GM11168 (cell line): Measurements from ENCODE around the gene ADK.
"Not testable (repeated sequence)": the region's sequence is repeated elsewhere in the genome, so short reads cannot be mapped to it uniquely, and the experiment has no call there.

Experiments used
- in situ Hi-C: fragments of 300-500 bp; cut with MboI; formaldehyde crosslinking; loops from one replicate; pipeline ENCODE4 v1.12.0; 2022; ENCODE audit warnings: low sequenced_read_pairs; ENCODE audit not compliant: unreplicated experiment

The ADK gene

DNA sequence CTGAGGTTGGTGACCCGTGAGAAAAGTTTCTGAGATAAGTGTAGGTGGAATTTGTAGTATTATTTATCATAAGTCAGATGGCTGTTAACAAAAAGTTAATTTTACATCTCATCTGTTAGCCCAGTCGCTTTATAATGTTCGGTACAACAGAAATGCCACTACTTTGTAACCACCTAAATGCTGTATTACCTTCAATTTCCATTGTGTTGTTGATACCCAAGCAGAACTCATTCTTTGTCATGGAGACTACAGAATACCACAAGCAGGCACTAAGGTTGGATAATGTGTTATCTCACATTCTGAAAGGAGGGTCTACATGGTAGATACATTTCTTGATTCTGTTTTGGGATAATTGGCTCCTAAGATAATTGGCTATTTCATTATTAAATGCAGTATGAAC, 425.6 kb downstream of the ADK start:
- in situ Hi-C loops: no loop called here

DNA sequence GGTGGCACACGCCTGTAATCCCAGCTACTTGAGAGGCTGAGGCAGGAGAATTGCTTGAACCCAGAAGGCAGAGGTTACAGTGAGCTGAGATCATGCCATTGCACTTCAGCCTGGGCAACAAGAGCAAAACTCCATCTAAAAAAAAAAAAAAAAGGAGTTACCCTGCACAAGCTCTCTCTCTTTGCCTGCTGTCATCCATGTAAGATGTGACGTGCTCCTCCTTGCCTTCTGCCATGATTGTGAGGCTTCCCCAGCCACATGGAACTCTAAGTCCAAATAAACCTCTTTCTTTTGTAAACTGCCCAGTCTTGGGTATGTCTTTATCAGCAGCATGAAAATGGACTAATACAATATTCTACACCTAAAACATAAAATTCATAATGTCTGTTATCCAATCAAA, 429.4 kb downstream of the ADK start:
- in situ Hi-C loops: not testable (repeated sequence)

DNA sequence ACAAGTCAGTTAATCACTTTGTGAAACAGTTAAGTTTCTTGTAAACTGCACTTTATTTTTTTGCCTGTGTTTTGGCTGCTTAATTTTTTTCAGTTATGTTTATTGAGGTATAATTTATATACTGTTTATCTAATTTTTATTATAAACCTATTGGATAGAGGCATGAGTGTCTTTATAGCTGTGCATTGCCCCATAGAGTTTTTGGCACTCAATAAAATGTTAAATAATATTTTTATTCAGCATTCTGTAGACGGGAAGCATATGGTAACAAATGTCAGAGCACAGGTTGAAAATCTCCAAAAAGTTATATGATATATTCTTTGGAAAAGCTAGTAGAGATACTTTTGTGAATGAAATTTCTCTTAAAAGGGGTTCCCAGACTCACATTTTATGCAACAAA, 431.5 kb downstream of the ADK start:
- in situ Hi-C loops: no loop called here

DNA sequence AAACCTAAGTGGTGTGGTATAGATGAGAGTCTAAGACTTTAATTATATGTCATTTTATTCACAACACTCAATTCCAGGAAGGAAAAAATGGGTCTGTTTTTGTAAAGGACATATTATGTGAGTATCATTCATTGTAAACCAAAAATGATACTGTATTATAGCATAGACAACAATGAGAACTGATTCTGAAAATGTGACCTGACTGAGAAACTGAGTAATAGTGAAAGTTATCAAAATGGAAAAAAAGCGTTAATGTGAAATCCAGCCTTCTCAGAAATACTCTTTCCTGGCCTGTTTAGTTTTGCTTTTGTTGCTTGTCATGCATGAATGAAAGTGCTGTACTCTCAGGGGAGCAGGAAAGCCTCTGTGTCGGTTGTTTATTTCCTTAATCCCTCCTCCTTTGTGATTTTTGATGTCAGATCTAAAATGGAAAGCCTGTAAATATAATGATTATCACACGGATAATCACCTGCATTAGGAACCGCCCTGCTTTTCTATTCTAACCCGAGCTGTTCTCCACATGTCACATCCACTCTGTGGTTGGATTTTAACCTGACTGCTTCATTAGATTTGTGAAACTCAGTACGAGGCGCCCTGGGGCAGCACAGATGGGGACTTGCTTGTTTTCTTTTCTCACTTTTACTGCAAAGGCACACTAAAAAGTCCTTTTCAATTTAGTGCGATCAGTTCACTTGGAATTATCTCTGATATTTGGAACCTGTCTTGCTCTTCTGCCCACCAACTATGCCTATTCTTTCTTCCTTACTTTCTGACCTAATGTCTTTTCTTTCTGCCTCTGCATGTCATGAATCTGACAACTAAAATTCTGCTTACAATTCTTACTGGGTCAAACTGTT, 434.4 kb downstream of the ADK start:
- in situ Hi-C loops: no loop called here

DNA sequence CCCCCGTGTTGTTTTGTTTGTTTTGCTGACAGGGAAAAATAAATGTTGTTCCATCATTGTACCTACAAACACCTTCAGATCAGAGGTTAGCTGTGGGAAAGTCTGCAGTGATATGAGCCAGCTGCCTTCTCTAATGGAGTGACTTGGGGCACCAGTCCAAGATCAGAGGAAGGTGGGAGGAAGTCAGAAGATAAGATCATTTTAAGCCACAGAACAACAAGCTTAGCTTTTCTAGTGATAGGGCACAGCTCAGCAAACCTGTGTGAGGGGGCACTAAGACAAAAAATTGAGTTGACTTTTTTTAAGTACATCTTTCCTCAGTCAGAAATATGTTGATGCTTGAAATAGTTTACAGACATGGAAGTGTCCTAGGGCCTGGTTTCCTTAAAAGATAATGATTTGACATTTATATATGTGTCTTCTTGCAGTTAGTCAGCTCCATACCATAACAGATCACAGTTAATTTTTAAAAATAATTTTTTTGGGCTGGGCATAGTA, 435.1 kb downstream of the ADK start:
- in situ Hi-C loops: no loop called here

DNA sequence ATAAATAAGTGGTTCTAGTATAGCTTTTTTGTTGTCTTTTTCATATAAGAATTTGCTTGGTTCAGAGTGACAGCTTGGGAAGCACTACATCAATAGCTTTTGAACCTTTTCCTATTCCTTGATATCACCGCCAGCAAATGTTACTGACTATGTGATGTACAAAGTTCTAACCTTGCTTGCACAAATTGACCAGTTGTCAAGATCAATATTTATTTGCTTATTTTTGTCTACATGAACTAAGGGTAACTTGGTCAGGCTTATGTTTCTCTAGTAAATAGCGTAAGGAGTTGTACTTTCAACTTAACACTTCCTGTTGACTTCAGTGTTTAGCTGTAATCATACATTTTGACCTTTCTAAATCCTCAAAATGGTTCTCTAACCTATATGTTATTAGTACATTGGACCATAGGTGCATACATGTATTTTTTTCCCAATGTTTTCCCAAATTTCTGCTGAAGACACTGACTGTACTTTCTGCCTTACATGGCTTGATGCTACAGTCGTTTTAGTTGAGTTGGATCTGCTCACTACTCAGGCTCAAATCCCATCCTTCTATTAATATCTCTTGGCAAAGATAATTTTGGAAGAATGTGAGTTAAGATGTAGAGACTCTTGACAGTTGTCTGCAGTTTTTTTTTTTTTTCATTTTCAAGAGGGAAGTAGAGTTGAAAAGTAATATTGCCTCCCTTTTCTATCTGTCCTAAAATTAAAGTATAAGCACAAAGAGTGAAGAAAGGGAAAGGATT, 436.3 kb downstream of the ADK start:
- in situ Hi-C loops: no loop called here

DNA sequence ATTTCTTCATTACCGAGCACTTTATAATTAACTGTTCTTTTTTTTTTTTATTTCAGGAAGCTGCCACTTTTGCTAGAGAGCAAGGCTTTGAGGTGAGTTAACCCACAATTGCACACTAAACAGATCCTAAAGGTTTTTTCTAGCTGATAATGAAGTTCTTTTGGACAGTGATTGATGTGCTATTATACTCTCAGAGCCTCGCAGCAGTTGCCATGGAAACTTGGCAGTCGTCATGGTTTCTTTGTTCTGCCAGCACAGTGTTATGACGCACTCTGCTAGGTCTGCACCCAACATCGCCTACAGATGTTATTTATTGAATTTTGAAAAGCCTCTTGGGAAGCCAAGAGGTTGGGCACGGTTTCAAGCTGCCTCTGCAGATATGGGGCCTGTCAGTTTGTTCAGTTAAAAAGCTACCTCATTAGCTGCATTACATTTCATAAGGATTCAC, 438.2 kb downstream of the ADK start:
- in situ Hi-C loops: no loop called here

DNA sequence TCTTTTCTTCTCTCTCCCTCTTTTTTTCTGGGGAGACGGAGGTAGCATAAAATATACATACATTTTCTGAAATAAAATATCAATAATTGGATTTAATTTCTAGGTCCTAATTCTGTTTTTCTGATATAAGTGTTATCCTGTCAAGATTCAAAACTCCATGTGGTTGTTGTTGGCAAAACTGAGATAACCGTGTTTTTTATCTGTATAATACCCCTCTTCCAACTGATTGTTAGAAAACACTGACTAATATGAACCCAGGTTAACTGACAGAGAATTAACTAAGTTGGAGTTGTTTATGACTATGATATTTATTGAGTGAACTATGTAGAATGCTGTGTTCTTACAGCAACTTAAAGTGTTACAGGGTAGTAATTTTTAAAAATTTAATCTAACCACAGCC, 438.8 kb downstream of the ADK start:
- in situ Hi-C loops: no loop called here

DNA sequence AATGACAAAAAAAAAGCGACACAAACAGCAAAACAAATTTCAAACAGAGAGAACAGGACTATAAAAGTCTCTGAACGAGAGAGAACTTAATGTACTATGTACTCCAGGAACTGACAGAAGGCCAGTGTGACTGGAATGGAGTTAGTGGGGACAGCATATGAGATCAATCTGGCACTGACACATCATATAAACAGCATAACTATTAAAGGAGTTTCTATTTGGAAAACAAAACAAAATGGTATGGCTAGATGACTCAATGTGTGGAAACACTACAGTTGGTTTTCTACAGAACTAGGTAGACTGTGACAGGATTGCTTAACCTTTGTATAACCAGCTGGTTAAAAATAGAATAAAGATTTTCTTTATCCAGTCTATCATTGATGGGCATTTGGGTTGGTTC, 442.4 kb downstream of the ADK start:
- in situ Hi-C loops: no loop called here

DNA sequence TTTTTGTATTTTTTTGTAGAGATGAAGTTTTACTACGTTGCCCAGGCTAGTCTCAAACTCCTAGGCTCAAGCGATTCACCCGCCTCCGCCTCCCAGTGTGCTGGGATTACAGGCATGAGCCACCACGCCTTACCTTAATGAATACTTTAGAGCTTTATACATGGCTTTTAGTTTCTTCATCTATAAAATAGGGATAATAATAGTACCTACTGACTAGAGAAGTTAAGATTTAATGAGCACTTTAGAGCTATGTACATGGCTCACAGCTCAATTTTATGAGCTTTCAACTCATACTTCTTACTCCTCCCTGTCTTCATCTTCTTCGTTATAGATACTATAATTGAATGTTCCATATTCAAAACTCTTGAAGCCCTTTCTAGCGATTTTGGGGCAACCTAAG, 445.7 kb downstream of the ADK start:
- in situ Hi-C loops: no loop called here

DNA sequence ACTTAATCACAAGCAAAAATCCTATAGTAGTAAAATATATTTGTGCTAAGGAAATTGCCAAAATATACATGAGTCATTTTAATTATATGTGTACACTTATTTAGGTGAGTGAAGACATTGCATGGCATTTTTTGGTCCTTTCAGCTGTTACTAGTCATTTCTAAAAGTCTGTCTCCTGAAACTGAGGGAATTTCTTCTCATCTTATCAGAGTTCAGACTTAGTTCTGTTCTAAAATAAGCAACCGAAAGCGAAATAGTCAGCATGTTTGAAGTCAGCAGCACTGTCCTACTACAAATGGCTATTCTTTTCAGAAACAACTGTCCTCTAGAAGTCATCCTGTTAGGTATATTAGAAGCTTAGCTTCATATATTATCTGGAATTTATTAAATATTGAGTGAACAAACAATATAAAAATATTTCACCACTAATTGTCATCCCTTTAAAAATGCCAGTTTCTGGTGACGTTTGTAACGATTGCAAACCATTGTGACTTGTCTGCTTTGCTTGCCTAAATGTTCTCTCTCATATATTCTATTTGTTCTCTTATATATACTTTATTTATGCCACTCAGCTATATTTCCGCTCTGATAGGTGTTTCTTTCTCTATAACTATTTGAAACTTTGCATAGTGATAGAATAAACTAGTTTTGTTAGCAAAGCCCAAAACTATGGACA, 448.0 kb downstream of the ADK start:
- in situ Hi-C loops: no loop called here

DNA sequence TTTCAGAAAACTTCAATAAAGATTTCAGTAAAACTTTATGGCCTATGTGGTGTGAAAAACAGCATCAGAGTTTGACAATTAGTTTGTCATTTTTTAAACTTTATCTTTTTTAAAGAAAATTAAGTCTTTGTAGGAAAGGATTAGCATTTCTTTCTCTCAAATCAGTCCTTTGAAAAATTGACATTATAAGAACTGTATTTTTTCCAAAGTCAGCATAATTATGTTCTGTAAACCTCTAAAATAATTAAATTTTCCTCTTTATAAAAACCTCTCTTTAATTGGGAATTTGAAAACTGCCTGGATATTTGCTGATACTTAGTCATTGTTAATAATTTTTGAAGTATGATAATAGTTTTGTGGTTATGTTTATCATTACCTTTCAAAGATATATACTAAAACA, 448.7 kb downstream of the ADK start:
- in situ Hi-C loops: no loop called here

DNA sequence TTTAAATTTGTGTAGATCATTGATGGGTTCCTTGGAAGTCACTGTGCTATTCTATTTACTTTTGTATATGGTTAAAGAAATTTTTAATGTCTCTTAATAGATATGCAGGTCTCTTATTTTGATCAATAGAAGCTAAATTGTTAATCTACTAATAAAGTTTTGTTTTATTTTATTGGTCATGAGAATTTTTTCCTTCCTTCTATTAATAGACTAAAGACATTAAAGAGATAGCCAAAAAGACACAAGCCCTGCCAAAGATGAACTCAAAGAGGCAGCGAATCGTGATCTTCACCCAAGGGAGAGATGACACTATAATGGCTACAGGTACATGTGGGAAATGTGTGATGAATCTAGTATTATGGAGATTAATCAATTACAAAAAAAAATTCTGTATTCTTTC, 449.1 kb downstream of the ADK start:
- in situ Hi-C loops: no loop called here

DNA sequence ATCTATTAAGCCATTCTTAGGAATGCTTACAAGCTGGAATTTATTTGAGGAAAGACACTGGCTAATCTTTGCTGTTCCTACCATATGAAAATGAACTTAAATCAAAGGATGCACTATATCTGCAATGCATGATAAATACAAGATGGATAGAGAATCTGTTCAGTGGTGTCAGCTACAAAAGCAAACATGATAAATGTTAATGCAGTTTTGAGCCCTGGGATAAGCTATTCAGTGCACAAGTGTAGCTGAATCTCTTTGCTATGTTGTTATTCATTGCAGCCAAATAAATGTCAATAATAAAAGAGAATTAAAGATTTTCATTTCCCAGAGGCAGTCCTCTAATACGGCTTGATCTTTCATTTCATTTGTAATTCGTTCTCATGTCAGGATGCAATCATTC, 451.6 kb downstream of the ADK start:
- in situ Hi-C loops: no loop called here

DNA sequence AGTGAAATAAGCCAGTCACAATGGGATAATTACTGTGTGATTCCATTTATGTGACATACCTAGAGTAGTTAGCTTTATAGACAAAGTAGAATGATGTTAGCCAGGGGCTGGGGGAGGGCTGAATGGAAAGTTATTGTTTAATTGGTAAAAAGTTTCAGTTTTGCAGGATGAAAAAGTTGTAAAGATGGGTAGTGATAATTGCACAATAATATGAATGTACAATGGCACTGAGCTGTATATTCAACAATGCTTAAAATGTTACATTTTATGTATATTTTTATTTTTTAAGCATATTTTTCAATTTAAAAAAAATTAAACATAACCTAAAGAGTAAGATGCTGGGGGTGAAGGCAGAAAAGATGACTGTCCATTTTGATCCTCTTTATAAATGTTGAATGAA, 459.3 kb downstream of the ADK start:
- in situ Hi-C loops: no loop called here

DNA sequence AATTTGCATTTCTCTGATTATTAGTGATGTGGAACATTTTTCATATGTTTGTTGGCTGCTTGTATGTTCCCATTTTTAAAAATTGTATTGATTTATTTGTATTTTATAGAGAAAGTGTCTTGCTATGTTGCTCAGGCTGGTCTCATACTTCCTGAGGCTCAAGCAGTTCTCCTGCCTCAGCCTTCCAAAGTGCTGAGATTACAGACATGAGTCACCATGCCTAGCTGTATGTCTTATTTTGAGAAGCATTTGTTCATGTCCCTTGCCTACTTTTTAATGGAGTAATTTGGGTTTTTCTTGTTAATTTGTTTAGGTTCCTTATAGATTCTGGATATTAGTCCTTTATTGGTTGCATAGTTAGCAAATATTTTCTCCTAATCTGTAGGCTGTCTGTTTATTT, 461.2 kb downstream of the ADK start:
- in situ Hi-C loops: no loop called here

DNA sequence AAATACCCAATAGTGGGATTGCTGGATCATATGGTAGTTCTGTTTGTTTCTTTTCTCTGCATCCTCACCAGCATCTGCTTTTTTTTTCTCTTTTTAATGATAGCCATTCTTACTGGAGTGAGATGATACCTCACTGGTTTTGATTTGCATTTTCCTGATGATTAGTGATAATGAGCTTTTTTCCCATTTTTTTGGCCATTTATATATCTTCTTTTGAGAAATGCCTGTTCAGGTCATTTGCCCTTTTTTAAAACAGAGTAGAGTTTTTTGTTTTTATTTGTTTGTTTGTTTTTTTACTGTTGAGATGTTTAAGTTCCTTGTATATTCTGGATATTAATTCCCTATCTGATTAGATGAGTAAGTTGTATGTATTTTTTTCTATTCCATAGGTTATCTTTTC, 469.6 kb downstream of the ADK start:
- in situ Hi-C loops: no loop called here

DNA sequence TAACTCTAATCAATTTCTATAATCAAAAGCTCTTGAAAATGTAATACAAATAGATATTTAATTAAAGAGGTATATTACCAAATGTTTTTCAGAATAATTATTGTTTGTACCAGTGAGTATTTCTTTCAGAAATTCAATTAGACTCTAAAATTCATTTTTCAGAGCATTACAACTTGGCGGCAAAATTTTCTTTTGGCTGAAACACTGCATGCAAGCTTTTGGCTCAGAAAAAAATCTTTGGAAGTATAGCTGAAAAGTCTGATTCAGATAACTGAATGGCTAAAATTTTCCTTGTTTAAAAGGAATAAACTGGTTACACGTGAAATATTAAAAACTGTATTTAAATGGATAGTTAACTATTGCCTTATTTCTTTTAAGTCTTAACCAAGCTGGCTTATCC, 472.8 kb downstream of the ADK start:
- in situ Hi-C loops: no loop called here

DNA sequence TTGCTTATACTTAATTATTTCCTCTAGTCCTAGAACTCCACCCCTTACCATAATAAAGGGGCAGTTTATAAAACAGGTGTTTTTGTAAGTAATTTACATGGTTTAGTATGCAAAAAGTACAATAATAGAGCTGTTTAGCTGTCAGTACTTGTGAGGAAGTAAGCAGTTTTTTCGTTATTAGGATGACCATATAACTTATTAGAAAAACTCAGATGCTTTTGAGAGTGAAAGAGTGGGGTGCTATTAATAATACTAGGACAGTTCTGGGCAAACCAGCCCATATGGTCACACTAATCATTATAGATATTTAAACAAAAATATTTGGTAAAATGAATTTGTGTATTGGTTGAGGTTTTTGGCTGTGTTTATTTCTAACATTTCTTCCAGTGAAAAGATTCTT, 473.5 kb downstream of the ADK start:
- in situ Hi-C loops: no loop called here

DNA sequence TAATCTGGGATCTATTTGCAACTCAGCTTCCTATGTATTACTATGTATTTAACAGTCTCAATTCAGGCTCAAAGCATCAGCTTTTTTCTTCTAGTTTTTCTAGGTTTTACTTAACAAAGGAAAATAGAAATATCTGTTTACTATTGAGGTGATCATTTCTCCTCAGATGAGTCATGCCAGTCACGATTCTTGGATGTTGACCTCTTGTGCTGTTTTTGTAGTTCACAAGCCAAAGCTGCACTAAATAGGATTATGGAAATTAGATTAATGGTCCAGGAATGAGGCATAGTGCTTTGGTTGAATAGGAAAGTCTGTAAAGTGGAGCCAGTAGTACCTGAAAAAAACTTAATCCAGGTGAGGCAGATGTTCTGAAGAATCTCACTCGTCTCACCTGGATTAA, 477.1 kb downstream of the ADK start:
- in situ Hi-C loops: no loop called here

DNA sequence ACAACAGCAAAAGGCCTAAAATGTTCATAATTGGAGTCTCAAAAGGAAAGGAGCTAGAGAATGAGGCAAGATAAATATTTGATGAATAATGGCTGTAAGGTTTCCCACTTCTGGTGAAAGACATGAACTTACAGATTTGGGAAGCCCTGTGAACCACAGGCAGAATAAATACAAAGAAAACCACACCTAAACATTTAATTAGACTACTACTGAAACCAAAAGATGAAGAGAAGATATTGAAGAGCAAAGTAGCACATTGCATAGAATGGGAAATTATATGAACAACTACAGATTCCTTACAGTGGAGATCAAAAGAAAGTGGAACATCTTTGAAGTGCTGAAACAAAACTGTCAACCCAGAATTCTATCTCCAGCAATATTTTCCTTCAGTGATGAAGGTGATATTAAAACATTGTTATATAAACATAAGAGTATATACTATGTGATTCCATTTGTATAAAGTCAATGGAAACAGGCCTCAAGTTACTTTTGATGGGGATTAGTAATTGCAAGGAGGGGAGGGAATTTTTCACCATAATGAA, 484.0 kb downstream of the ADK start:
- in situ Hi-C loops: no loop called here
